ENCODE results near the gene TTLL8. TPM values are rescaled to one million over a fixed set of nuclear protein-coding genes. Genes with fewer than 3 reads are reported as not detected.

Gene TTLL8
- total RNA-seq, 2 experiments from 2014 or later: not detected

DNA sequence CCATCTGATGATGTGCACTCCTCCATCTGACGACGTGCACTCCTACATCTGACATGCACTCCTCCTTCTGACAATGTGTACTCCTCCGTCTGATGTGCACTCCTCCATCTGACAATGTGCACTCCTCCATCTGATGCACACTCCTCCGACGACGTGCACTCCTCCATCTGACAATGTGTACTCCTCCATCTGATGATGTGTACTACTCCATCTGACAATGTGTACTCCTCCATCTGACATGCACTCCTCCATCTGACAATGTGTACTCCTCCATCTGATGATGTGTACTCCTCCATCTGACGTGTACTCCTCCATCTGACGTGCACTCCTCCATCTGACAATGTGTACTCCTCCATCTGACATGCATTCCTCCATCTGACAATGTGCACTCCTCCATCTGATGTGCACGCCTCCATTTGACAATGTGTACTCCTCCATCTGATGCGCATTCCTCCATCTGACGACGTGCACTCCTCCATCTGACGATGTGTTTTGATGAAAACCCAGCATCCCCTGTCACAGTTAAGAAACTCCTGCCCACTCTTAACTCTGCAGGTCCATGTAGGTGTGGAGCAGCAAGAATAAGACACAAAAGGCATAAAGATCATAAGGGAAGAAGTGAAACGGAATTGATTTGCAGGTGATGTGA is 35.8 kb downstream of the TTLL8 start:
- H3K27ac Mint-ChIP-seq: no peak overlapping the region
- no peaks in the 10 kb centered on the region for H3K9me3 Mint-ChIP-seq
- peaks cover 16% of the 10 kb centered on the region for H3K4me1 Mint-ChIP-seq
- no peak for DNase-seq
- peaks cover 1% of the 10 kb centered on the region for H3K36me3 Mint-ChIP-seq (ENCODE audit: low read depth)
- CTCF ChIA-PET: no interaction called here
- POLR2A ChIA-PET: no interaction called here
- no peak overlapping the region for H3K4me3 Mint-ChIP-seq
- H3K27me3 Mint-ChIP-seq: no peaks in the 10 kb centered on the region

GRCh38 chr22:50020606-50021005 is 37.5 kb downstream of the TTLL8 start:
- Mint-ChIP-seq H3K9me3 (no peaks in the 10 kb centered on the region), H3K4me1 (peaks cover 24% of the 10 kb centered on the region), H3K27ac (no peak overlapping the region), H3K27me3 (no peaks in the 10 kb centered on the region), H3K36me3 (ENCODE audit: low read depth) (peaks cover 1% of the 10 kb centered on the region), H3K4me3 (no peak overlapping the region)
- DNase-seq: no peak
- ChIA-PET POLR2A (no interaction called here), CTCF (no interaction called here)

DNA sequence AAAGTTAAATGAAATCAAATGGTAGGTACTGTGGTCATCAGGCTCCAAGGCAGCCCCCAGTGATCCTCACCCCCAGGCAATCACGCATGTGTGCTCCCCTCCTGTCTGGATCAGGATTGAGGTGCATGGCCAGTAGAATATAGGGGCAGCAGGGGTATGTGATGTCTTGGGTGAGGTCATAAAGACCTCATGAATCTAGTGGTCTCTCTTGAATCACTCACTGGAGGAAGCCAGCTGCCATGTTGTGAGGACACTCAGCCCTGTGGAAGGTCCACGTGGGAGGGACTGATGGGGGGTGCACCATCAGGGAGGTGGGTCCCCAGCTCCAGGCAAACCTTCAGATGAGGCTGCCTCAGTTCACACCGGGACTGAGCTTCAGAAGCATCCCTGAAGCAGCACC is 38.8 kb downstream of the TTLL8 start:
- no peaks in the 10 kb centered on the region for H3K27me3 Mint-ChIP-seq
- POLR2A ChIA-PET: no interaction called here
- CTCF ChIA-PET: no interaction called here

GRCh38 chr22:50018608-50019285 is 39.4 kb downstream of the TTLL8 start:
- Mint-ChIP-seq H3K27ac (no peak overlapping the region), H3K4me1 (peaks cover 24% of the 10 kb centered on the region), H3K4me3 (no peak overlapping the region), H3K27me3 (no peaks in the 10 kb centered on the region), H3K36me3 (ENCODE audit: low read depth) (peaks cover 1% of the 10 kb centered on the region), H3K9me3 (no peaks in the 10 kb centered on the region)
- DNase-seq: no peak
- ChIA-PET POLR2A (no interaction called here), CTCF (interaction anchor here (1.2 to 2.2 kb wide), 4 partner anchors 9 to 91 kb away, joined by 3 to 10 read pairs (median 4); no protein-coding TSS in a partner anchor)

More for the DNA sequence above, 38.8 kb downstream of the TTLL8 start:
- Mint-ChIP-seq H3K4me1 (peaks cover 24% of the 10 kb centered on the region), H3K4me3 (no peak overlapping the region), H3K9me3 (no peaks in the 10 kb centered on the region), H3K36me3 (ENCODE audit: low read depth) (peaks cover 1% of the 10 kb centered on the region), H3K27ac (no peak overlapping the region)
- no peak for DNase-seq

GRCh38 chr22:50017701-50018224 is 40.3 kb downstream of the TTLL8 start:
- CTCF ChIA-PET: interaction anchor here (0.7 to 2.2 kb wide), 5 partner anchors 10 to 90 kb away, joined by 3 to 10 read pairs (median 4); no protein-coding TSS in a partner anchor

GRCh38 chr22:50016988-50017700 is 41.0 kb downstream of the TTLL8 start:
- Mint-ChIP-seq H3K27ac (no peak overlapping the region), H3K36me3 (ENCODE audit: low read depth) (peaks cover 1% of the 10 kb centered on the region), H3K4me3 (no peak overlapping the region), H3K9me3 (no peaks in the 10 kb centered on the region), H3K4me1 (peaks cover 24% of the 10 kb centered on the region), H3K27me3 (no peaks in the 10 kb centered on the region)
- ChIA-PET POLR2A (no interaction called here), CTCF (interaction anchor here (0.7 to 2.2 kb wide), 5 partner anchors 10 to 89 kb away, joined by 3 to 4 read pairs (median 3); no protein-coding TSS in a partner anchor)
- DNase-seq: no peak

More at GRCh38 chr22:50017701-50018224, 40.3 kb downstream of the TTLL8 start:
- H3K27ac Mint-ChIP-seq: no peak overlapping the region
- no peaks in the 10 kb centered on the region for H3K27me3 Mint-ChIP-seq
- H3K4me1 Mint-ChIP-seq: peaks cover 24% of the 10 kb centered on the region
- no peak for DNase-seq
- no peaks in the 10 kb centered on the region for H3K9me3 Mint-ChIP-seq
- POLR2A ChIA-PET: no interaction called here
- no peak overlapping the region for H3K4me3 Mint-ChIP-seq
- H3K36me3 Mint-ChIP-seq (ENCODE audit: low read depth): peaks cover 1% of the 10 kb centered on the region

DNA sequence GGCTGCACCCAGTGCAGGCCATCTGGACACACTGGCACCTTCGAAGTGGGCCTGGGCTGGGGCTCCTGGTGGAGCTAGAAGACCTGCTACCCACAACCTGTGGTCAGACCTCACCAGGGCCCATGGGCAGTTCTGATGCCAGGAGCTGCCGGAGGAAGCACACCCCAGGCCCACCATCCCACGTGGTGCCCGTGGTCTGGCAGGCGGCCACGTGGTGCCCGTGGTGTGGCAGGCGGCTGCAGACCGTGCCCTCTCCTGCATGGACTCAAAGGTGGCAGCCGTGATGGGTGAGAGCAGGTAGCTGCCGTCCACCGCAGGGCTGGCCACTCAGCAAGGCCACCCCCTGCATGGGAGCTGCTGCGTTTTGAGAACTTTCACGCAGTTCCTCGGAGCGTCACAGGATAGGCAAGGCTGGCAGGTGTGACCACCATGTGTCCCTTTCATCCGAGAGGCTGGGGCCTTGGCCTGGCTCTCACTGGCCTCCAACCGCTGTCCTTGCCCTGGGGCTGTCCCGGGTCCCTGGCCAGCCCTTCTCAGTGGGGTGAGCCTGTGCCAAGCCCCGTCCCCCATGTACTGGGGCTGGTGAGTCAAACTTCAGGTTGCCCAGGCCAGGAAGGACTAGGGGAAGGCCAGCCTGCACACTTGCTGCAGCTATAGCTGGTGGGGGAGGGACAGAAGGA is 41.6 kb downstream of the TTLL8 start:
- ChIA-PET CTCF (interaction anchor here (1.0 to 2.2 kb wide), 2 partner anchors 9 to 86 kb away, joined by 3 to 4 read pairs; no protein-coding TSS in a partner anchor), POLR2A (no interaction called here)
- Mint-ChIP-seq H3K36me3 (ENCODE audit: low read depth) (peaks cover 1% of the 10 kb centered on the region), H3K9me3 (no peaks in the 10 kb centered on the region), H3K27me3 (peaks cover 6% of the 10 kb centered on the region), H3K4me1 (peaks cover 26% of the 10 kb centered on the region), H3K27ac (no peak overlapping the region), H3K4me3 (no peak overlapping the region)
- DNase-seq: no peak

DNA sequence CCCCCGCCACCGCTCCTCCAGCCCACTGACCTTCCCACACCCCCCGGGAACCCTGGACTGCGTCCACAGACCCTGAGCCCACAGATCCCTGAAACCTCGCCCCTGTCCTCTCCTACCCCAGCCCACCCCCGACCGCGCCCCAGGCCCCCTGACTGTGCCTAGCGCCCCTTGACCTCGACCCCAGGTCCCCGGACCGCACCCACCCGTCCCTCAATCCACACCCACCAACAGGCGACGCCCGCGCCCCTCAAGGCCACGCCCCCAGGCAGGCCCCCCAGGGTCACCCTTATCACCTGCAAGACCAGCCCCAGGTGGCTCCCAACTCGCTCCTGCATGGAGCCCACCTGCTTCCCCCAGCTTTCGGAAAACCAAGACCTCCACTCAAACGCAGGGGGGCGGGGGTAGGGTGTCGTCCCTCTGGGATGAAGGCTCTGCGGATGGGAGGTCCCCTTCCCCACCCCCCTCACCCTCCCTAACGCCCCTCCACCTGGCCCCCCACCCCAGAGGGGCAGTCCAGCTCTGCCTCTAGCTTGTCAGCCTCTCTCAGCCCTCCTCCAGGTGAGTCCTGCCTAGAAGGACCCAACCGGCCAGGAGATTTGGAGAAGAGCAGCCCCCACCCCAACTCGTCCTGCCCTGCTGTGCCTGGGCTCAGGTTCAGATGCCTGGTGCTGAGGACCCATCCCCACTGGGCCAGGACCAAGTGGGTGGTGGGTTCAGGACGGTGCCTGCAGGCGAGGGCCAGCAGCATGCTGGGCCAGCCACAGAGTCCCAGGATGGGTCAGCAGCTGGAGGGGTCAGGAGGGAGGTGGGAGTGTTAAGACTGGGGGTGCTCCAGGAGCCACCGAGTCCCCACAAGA is 42.4 kb downstream of the TTLL8 start:
- Mint-ChIP-seq H3K27ac (no peak overlapping the region), H3K27me3 (peaks cover 10% of the 10 kb centered on the region), H3K4me1 (peaks cover 30% of the 10 kb centered on the region), H3K4me3 (no peak overlapping the region), H3K36me3 (ENCODE audit: low read depth) (peaks cover 1% of the 10 kb centered on the region), H3K9me3 (no peaks in the 10 kb centered on the region)
- CTCF ChIA-PET: no interaction called here
- DNase-seq: no peak
- POLR2A ChIA-PET: no interaction called here

DNA sequence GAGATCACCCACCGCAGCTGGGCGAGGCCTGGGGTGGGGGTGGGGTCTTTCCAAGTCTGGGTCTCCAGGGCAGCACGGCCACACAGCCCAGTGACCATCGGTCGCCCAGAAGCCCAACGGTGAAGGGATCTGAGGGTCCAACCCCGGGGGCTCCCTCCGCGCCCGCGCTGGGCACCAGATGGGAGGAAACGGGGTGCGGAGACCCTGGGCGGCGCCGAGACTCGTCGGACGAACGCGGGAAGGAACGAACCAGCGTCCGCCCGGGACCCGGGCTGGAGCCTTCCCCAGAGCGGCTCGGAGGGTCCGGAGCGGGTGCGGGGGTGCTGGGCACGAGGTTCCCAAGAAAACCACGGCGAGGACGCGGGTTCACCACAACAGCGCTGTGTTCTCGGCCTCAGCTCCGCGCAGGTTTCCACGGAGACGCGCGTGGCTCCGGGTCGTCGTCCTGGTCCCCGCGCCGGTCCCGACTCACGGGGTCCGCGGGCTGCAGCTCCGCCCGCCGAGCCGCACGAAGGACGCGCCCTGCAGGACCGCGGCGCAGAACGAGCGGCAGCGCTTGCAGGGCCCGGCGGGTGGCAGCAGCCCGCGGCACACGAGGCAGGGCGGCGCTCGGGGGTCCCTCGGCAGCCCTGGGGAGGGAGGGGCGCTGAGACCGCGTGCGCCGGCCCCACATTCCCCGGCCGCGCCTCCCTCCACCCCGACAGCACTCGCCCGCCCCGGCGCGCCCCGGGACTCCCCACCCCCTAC is 43.3 kb downstream of the TTLL8 start:
- Mint-ChIP-seq H3K27ac (no peak overlapping the region), H3K36me3 (ENCODE audit: low read depth) (peaks cover 1% of the 10 kb centered on the region), H3K27me3 (peaks cover 11% of the 10 kb centered on the region), H3K4me3 (no peak overlapping the region), H3K4me1 (peaks cover 30% of the 10 kb centered on the region), H3K9me3 (no peaks in the 10 kb centered on the region)
- DNase-seq: no peak
- ChIA-PET POLR2A (no interaction called here), CTCF (no interaction called here)

DNA sequence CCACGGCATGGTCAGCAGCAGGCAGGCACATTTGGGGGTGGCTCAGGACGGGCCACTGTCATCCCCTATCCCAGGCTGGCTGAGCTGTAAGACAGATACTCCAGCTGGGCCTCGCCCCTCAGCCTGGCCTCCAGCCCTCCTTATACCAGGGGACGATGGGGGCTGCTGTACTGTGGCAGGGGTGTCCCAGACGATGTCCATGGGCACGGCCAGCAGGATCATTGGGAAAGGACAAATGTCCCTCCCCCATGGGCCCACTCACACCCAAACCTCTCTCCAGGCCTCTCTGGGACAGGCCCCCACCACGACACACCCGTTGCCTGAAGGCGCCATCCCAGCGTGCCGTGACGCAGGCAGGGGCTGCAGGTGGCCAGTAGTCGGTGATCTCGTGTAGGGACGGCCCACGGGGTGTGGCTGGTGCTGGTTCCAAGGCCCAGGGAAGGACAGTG is 44.0 kb downstream of the TTLL8 start:
- POLR2A ChIA-PET: no interaction called here
- H3K36me3 Mint-ChIP-seq (ENCODE audit: low read depth): peaks cover 1% of the 10 kb centered on the region
- DNase-seq: no peak
- CTCF ChIA-PET: no interaction called here
- H3K27ac Mint-ChIP-seq: peak overlapping the region; percentile 13
- peaks cover 13% of the 10 kb centered on the region for H3K27me3 Mint-ChIP-seq
- no peak overlapping the region for H3K4me3 Mint-ChIP-seq
- no peaks in the 10 kb centered on the region for H3K9me3 Mint-ChIP-seq
- peaks cover 28% of the 10 kb centered on the region for H3K4me1 Mint-ChIP-seq
